HG03575 (cell line): Measurements from ENCODE around the gene RABAC1.

Source experiments
- ATAC-seq: cut with Tn5 transposase; IDR thresholded peaks from one replicate; pipeline ENCODE4 v1.9.1; 2021; ENCODE audit not compliant: unreplicated experiment, insufficient number of reproducible peaks, low FRiP score; ENCODE audit errors: extremely low read depth

The RABAC1 gene

GRCh38 chr19:41909706-41910105, 49.4 kb downstream of the RABAC1 start:
- no peak for ATAC-seq

- ATAC-seq: no peak
These were observed 50.2 kb downstream of the RABAC1 start for GRCh38 chr19:41908724-41909464.

GRCh38 chr19:41907994-41908615, 51.0 kb downstream of the RABAC1 start:
- ATAC-seq: no peak

GRCh38 chr19:41906916-41907680, 52.0 kb downstream of the RABAC1 start:
- no peak for ATAC-seq
